GM12873 (cell line): ENCODE measurements around the gene EMX1.

ENCODE experiments used
- CTCF ChIP-seq: IDR thresholded peaks from 2 replicates; pipeline ENCODE4 v1.5.1; 2012; ENCODE audit warnings: low read depth, mild to moderate bottlenecking, moderate library complexity, low read length, control low read depth; ENCODE audit not compliant: insufficient read depth; ENCODE audit errors: missing control alignments

Gene EMX1

GRCh38 chr2:72943540-72944395 is 26.4 kb downstream of the EMX1 start:
- no peak for TF ChIP-seq CTCF

DNA sequence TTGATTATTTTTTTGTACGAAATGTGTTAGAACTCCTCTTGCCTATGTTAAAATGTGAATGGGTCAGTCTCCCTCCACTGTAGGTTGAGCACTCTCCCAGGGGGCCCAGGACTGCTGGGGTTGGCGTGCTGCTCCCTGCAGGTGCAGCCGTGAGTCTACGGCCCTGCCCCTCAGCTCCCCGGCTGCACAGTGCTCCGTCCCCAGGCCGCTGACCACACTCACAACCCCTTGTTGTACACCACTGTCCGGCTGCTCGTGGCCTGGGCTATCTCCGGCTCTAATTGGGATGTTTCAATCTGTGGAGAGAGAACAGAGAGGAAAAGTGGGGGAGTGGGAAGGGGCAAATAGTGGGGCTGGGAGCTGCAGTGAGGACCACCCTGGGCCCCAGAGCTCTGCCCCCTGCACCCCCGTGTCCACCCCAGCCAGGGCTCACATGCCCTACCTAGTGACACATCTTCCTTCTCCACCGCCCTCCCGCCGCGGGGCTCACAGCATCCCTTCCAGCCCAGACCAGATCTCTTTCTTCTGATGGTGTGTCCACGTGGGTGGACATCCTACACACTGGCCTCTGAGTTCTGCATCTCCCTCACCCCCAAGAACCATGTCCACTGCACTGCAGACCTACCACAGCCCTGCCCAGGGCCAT is 27.6 kb downstream of the EMX1 start:
- TF ChIP-seq CTCF: no peak

DNA sequence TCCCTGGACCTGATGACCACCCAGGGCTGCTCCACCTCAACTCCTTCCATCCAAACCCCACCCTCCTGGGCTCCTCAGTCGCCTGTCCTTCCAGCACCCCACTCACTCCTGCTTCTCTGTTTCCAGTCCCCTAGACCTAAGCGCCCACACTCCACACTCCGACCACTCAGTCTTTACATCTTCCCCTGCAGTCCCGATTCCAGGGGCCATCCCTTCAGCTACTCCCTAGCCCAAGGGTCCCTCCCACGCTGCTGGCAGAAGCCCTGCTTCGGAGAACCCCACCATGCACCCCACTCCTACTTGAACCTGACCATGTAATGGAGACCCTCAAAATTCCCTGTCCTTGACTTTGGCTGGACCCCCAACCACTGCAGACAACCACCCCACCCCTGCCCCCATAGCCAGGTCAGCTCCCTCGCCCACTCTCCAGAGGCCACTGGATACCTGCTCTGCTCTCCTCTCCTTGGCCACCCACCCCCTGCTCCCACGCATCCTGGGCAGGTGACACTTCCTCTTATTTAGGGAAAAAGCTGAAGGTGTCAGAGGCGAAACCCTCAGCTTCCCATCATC is 28.2 kb downstream of the EMX1 start:
- no peak for TF ChIP-seq CTCF

GRCh38 chr2:72946466-72946865 is 29.1 kb downstream of the EMX1 start:
- TF ChIP-seq CTCF: no peak

DNA sequence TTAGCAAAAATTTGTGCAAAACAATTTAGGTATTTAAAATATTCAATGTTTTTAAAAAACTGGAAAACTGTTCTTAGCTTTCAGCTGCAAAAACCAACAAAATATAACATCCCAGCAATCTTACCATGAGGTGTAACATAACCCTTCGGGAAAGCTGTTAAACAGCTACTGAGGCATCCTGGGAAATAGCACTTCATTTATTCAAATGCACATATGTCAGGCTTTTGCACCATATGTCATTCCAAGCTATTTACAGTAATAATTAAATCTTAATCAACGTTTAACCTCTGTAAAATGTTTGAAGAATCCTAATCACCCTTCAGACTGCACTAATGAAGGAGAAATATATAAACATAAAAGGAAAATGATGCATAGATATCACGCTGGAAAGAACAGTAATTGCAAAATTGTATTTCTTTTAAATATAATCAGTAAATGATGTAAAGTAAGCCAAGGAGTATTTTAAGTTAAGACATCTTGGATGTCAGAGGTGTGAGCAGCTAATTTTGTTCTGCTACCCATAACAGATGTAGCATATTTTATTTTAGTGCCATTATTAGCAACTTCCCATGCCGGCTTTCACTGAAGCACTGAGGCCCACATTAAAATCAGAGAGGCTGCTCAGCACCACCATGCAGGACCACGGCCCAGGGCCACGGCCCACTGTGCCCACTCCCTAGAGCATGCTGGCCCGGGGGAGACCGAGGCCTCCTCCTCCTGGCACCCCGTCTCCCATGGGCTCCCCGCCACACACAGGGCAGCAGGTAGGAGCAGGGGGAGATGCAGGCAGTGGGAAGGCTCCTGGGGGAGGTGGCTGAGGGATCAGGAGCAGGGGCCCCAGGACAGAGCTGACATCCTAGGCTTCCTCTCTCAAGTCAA is 30.9 kb downstream of the EMX1 start:
- no peak for TF ChIP-seq CTCF

DNA sequence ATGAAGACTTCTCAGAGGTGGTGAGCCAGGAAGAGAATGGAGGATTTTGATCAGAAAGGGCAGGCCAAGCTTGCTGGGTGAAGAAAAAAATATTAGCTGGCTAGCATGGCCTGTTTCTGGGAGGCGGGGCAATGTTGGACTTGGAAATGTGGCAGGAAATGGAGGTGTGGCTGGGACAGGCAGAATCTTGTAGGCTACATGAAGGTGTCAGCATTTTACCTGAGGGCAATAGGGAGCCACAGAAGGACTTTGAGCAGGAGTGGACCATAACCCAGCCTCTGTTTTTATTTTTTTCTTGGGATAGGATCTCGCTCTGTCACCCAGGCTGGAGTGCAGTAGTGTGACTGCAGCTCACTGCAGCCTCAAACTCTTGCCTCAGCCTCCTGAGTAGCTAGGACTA is 31.7 kb downstream of the EMX1 start:
- no peak for TF ChIP-seq CTCF
